Stimulated activated CD8-positive, alpha-beta memory T cell treated with anti-CD3 and anti-CD28 coated beads, Interleukin-2, amount 100 ng/mL, for 1 hour (primary cell): ENCODE measurements around the gene DCAF10.
"Not testable (repeated sequence)": the region's sequence is repeated elsewhere in the genome, so short reads cannot be mapped to it uniquely, and the experiment has no call there.

Experiments
- DNase-seq, 2 donors: peaks; one replicate each; pipeline ENCODE4 v3.0.0-alpha.2; 2020; ENCODE audit warnings: low read depth in 2 of 2

Gene DCAF10

GRCh38 chr9:37909326-37909725 lies 108.7 kb downstream of the DCAF10 start:
- DNase-seq = no peak

- DNase-seq = not testable (repeated sequence)
Observed at GRCh38 chr9:37909836-37910235, 109.2 kb downstream of the DCAF10 start.

DNA sequence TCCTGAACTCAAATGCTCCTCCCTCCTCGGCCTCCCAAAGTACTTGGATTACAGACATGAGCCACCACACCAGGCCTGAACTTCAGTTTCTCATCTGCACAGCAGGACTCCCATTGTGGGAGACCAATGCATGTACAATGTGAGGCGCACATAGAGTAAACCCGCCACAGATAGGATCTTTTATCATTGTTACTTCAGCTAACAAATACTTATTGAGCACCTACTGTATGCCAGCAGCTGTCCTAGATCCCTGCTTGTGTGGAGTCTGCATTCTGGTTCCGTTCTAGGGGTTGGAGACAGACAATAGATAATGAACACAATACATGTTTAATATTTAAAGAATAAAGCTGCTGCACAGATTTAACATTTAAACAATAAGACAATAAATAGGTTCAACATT lies 109.7 kb downstream of the DCAF10 start:
- DNase-seq = no peak

- no peak for DNase-seq
Observed at GRCh38 chr9:37911271-37911681, 110.7 kb downstream of the DCAF10 start.

DNA sequence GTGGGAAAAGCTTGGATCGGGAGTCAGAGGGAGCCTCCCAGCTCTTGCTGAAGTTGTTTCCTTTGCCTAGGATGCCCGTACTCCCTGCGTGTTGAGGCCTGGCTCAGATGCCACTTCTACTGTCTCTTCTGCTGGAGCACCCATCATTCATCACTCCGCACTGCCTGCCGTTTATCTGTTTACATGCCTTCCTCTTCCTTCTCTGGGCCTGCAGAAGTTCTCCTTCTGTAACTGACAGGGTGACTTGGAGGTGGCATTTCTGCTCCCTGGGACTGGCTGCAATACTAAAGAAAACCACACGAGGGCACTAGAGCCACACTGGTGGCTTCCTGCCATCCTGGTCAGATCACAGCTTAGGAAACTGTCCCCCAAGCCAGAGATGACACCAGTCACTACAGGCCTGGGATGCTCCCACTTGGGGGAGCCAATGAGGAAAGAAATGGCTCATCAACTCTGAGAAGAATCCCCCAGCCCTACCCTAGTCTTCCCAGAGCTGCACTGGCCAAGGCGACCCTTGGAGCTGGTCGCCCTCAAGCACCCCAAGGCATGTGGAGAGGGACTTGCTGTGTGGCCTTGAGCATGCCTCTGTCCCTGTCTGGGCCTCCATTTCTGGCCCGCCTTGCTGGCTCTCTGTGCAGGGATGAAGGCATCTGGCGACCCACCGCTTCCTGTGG lies 113.0 kb downstream of the DCAF10 start:
- peak; percentile 59 to 64 for DNase-seq

DNA sequence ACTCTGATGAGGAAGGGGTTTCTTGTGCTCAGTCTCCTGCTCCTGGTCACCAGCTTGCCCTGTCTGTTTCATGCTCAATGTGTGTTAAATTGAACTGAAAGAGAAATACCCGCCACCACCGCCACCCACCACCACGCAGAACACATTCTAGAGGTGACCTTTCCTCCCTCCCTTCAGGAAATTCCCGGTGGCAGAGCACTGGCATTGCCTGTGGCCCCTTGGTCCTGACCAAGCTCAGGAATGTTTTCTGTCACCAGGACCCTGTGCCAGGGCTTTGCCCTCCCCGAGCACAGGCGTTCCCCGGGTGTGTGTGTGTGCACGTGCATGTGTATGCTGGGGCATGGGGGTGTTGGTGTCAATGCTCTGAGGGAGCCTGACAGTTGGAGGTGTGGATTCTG lies 113.6 kb downstream of the DCAF10 start:
- no peak for DNase-seq

DNA sequence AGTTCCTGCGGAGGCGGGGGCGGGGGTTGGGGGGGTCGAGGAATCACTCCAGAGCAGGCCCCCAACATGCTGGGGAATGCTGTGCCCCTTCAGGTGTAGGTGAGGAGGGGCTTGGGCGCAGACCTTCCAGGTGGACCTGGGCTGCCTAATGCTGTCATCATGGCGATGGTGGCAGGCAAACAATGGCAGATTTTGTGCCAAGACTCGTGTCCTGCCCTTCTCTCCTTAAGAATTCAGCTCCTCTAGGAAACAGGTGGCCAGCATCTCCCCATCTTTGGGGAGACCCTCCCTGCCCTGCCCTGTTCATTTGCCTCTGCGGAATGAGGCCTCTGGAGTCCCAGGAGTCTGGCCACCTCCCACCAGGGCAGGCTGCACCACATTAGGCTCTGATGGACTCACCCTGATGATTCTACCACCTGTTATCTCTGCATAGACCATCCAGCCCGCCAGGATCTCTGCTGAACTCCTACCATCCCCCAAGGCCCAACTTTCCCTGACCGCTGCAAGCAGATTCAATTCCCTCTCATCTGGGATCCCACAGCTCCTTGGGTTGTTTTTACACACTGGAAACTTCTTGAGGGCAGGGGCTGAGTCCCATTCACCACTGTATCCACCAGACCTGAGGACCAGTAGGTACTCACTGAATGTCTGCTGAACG lies 114.2 kb downstream of the DCAF10 start:
- DNase-seq = no peak

GRCh38 chr9:37915911-37916470 lies 115.4 kb downstream of the DCAF10 start:
- no peak for DNase-seq

DNA sequence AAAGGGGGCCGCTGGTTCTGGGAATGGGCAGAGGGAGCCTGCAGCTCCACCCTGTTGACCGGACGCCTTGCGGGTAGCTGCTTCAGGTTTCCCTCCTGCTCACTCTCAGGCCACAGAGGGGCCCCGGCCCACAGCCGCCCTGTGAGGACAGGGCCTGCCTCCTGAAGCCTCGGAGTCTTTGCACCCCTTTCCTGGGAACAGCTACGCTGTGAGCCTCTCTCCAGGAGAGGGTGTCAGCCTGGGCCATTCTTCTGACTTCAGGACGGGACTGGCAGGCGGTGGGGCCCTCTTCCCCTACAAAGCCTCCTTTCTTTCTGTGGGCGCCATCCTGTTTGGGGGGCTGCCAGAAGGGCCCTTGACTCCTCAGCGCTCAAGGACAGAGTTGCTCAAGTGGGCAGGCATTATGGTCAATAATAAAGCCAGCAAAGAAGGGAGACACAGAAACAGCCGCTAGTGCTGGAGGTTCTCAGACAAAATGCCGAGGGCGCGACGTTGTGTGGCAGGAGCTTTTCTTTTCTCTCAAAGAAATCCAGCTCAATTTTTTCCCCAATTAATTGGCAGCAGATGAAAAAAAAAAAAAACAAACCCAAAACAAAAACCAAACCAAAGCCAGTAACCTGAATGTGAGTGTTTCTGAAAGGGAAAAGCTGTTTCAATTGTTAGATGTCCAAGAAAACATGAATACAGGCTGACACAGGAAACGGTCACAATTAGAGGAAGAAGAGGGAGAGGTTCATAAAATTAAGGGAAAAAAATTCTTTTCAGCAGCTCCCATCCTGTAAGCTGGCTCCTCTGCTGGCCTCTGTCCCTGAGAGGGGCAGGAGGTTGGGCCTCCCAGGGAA lies 116.1 kb downstream of the DCAF10 start:
- no peak for DNase-seq
